ENCODE measurements around the gene CBY2.

The CBY2 gene

GRCh38 chr13:45714170-45714569, 12.1 kb downstream of the CBY2 start:
- Mint-ChIP-seq H3K36me3 (no peaks in the 10 kb centered on the region), H3K27ac (no peak overlapping the region)

DNA sequence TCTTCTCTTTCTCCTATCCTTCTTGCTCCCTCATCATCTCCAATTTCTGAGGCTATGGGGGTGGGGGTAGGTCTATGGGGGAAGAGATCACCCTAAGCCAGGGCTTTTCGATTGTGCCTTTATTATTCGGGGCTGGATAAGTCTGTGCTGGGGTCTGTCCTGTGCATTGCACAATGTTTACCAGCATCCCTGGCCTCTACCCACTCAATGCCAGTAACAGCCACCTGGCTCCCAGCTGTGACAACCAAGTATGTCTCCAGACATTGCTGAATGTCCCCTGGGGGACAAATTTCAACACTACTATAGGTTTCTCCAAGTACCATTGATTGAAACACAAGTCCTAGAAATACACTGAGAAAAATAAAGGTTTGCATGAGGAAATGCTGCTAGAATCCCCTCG, 13.2 kb downstream of the CBY2 start:
- Mint-ChIP-seq H3K27ac (no peak overlapping the region), H3K4me3 (no peak overlapping the region), H3K27me3 (peaks cover 1% of the 10 kb centered on the region), H3K9me3 (ENCODE audit: low read depth) (no peaks in the 10 kb centered on the region), H3K4me1 (ENCODE audit: low read depth) (no peaks in the 10 kb centered on the region), H3K36me3 (no peaks in the 10 kb centered on the region)

More at GRCh38 chr13:45714170-45714569, 12.1 kb downstream of the CBY2 start:
- Mint-ChIP-seq H3K9me3 (ENCODE audit: low read depth) (no peaks in the 10 kb centered on the region), H3K4me3 (no peak overlapping the region), H3K27me3 (no peaks in the 10 kb centered on the region), H3K4me1 (ENCODE audit: low read depth) (no peaks in the 10 kb centered on the region)

- no peaks in the 10 kb centered on the region for H3K36me3 Mint-ChIP-seq
- H3K4me1 Mint-ChIP-seq (ENCODE audit: low read depth) = no peaks in the 10 kb centered on the region
- H3K9me3 Mint-ChIP-seq (ENCODE audit: low read depth) = no peaks in the 10 kb centered on the region
- H3K4me3 Mint-ChIP-seq = no peak overlapping the region
- H3K27ac Mint-ChIP-seq = no peak overlapping the region
- H3K27me3 Mint-ChIP-seq = peaks cover 1% of the 10 kb centered on the region
Observed at GRCh38 chr13:45717349-45717748, 15.2 kb downstream of the CBY2 start.

GRCh38 chr13:45718063-45718462, 15.9 kb downstream of the CBY2 start:
- H3K27me3 Mint-ChIP-seq = peaks cover 1% of the 10 kb centered on the region
- H3K4me3 Mint-ChIP-seq = no peak overlapping the region
- H3K4me1 Mint-ChIP-seq (ENCODE audit: low read depth) = no peaks in the 10 kb centered on the region
- H3K36me3 Mint-ChIP-seq = no peaks in the 10 kb centered on the region
- H3K27ac Mint-ChIP-seq = no peak overlapping the region
- no peaks in the 10 kb centered on the region for H3K9me3 Mint-ChIP-seq (ENCODE audit: low read depth)

GRCh38 chr13:45718992-45719391, 16.9 kb downstream of the CBY2 start:
- Mint-ChIP-seq H3K4me1 (ENCODE audit: low read depth) (no peaks in the 10 kb centered on the region), H3K9me3 (ENCODE audit: low read depth) (no peaks in the 10 kb centered on the region), H3K27ac (no peak overlapping the region), H3K27me3 (peaks cover 1% of the 10 kb centered on the region), H3K4me3 (no peak overlapping the region), H3K36me3 (no peaks in the 10 kb centered on the region)

- no peak overlapping the region for H3K27ac Mint-ChIP-seq
- peaks cover 1% of the 10 kb centered on the region for H3K27me3 Mint-ChIP-seq
- no peaks in the 10 kb centered on the region for H3K4me1 Mint-ChIP-seq (ENCODE audit: low read depth)
- H3K4me3 Mint-ChIP-seq = no peak overlapping the region
- H3K9me3 Mint-ChIP-seq (ENCODE audit: low read depth) = no peaks in the 10 kb centered on the region
- no peaks in the 10 kb centered on the region for H3K36me3 Mint-ChIP-seq
Observed at GRCh38 chr13:45721203-45721731, 19.1 kb downstream of the CBY2 start.

DNA sequence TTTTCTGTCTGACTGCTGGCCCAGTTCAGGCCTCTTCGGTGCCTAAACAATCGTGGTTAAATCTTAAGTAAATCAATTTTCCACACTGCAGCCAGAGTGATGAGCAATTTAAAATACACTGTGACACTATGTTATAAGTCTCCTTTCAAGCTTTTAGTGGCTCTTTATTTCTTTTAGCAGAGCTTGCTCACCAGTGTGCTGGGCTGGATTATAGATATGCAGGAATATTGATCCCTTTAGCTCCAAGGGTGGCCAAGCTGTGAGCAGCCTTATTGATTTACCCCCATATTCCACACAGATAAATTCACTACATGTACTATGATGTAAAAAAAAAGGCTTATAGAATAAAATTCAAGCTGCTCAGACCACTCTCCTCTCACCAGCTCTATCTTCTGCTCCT, 21.7 kb downstream of the CBY2 start:
- Mint-ChIP-seq H3K27ac (no peak overlapping the region), H3K9me3 (ENCODE audit: low read depth) (no peaks in the 10 kb centered on the region), H3K4me3 (no peak overlapping the region), H3K36me3 (no peaks in the 10 kb centered on the region), H3K4me1 (ENCODE audit: low read depth) (no peaks in the 10 kb centered on the region), H3K27me3 (peaks cover 1% of the 10 kb centered on the region)

GRCh38 chr13:45728759-45729158, 26.6 kb downstream of the CBY2 start:
- Mint-ChIP-seq H3K36me3 (no peaks in the 10 kb centered on the region), H3K9me3 (ENCODE audit: low read depth) (no peaks in the 10 kb centered on the region), H3K27me3 (no peaks in the 10 kb centered on the region), H3K4me3 (no peak overlapping the region), H3K27ac (no peak overlapping the region), H3K4me1 (ENCODE audit: low read depth) (no peaks in the 10 kb centered on the region)

DNA sequence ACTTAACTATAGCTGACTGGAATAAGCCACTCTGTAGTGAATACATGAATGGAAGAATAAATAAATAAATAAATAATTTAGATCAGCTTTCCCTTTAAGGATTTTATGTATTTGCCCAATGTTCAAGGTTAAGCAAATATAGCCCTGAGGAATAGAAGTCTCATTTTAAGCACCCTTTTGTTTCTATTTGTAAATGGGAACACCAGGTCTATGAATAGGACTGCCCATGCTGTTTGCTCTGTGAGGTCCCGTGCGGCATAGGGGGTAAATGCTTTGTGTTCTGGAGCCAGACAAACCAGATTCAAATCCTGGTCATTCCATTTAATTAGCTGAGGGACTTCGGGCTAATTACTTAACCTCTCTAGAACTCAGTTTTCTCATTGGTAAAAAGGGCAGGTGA, 29.3 kb downstream of the CBY2 start:
- Mint-ChIP-seq H3K9me3 (ENCODE audit: low read depth) (no peaks in the 10 kb centered on the region), H3K27me3 (no peaks in the 10 kb centered on the region), H3K36me3 (no peaks in the 10 kb centered on the region), H3K27ac (no peak overlapping the region), H3K4me1 (ENCODE audit: low read depth) (no peaks in the 10 kb centered on the region), H3K4me3 (no peak overlapping the region)

DNA sequence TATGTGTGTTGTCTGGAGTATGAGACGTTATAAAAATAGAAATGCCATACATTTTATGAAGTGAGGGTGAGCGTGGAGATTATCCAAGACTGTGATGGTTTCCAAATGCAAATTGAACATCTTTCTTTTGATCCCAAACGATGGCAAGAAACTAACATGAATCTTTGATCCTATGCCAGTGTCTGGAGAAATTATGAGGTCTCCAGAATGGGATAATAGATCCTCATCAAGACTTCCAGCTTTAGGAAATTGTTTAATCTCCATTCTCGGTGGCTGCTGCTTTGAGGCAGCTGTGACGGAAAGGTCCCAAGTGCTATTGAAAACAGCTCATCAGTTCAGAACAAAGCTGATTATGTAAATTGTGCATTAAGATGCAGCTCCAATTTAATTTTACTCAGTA, 30.8 kb downstream of the CBY2 start:
- no peaks in the 10 kb centered on the region for H3K36me3 Mint-ChIP-seq
- no peaks in the 10 kb centered on the region for H3K9me3 Mint-ChIP-seq (ENCODE audit: low read depth)
- H3K4me1 Mint-ChIP-seq (ENCODE audit: low read depth) = no peaks in the 10 kb centered on the region
- no peak overlapping the region for H3K27ac Mint-ChIP-seq
- no peak overlapping the region for H3K4me3 Mint-ChIP-seq
- no peaks in the 10 kb centered on the region for H3K27me3 Mint-ChIP-seq

DNA sequence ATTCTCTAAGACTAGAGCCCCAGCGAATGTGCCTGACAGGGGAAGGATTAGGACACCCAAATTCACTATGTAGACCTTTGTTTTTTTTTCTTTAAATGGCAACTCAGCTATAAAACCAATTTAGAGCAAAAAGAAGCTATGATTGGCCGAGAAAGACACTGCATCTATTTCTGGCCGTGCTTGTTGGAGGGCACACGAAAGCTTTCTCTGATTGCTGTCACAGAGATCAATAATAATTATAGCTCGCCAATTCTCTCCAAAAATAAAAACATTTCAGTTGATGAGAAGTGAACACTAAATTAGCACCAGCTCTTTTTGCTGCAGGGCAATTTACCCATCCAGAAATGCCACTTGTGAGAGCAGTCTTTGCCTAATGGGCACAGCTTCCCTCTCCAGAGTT, 31.2 kb downstream of the CBY2 start:
- Mint-ChIP-seq H3K27ac (no peak overlapping the region), H3K4me1 (ENCODE audit: low read depth) (no peaks in the 10 kb centered on the region)

DNA sequence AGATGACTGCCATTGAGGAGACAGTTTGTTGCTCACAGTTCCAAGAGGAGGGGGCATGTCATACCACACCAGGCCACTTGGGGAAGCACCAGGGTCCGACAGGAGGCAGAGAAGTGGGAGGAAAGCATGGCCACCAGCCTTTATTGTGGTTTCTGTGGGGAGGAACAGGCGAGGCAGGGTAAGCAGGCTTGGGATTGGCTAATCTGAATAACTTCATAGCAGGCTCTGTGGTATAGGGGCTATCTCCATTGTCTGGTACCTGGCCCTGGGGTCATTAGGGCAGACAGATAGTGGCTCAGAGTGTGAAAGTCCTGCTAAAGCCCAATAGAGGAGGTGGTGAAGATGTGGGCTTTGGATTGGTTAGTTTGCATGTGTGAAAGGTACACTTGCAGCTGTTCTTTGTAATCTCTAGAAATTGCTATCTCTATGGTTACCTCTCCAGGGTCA, 35.5 kb downstream of the CBY2 start:
- Mint-ChIP-seq H3K9me3 (ENCODE audit: low read depth) (no peaks in the 10 kb centered on the region), H3K27ac (no peak overlapping the region), H3K4me1 (ENCODE audit: low read depth) (no peaks in the 10 kb centered on the region), H3K4me3 (no peak overlapping the region), H3K27me3 (no peaks in the 10 kb centered on the region), H3K36me3 (no peaks in the 10 kb centered on the region)

More for the DNA sequence above, 31.2 kb downstream of the CBY2 start:
- no peak overlapping the region for H3K4me3 Mint-ChIP-seq
- H3K9me3 Mint-ChIP-seq (ENCODE audit: low read depth) = no peaks in the 10 kb centered on the region
- no peaks in the 10 kb centered on the region for H3K36me3 Mint-ChIP-seq
- H3K27me3 Mint-ChIP-seq = no peaks in the 10 kb centered on the region

GRCh38 chr13:45742985-45743384, 40.9 kb downstream of the CBY2 start:
- Mint-ChIP-seq H3K36me3 (no peaks in the 10 kb centered on the region), H3K9me3 (ENCODE audit: low read depth) (no peaks in the 10 kb centered on the region), H3K27ac (no peak overlapping the region), H3K4me1 (ENCODE audit: low read depth) (no peaks in the 10 kb centered on the region), H3K4me3 (no peak overlapping the region), H3K27me3 (no peaks in the 10 kb centered on the region)

DNA sequence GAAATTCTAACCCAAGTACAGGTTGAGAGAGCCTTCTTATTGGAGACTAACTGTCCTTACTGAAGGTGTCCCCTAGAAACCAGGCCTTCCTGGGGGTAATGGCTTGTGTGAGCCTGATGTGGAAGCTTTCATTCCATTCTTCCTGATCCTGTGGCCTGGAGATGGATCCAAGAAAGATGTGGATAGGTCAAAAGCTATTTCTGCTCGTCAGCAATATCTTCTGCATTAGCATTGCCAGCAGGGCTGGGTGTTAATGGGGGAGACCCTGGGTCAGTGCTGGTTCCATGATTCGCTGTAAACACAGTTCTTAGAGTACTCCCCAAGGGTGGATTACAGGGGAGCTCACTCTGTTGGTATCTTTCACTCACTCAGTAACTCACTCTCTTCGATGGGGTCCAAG, 42.9 kb downstream of the CBY2 start:
- no peaks in the 10 kb centered on the region for H3K9me3 Mint-ChIP-seq (ENCODE audit: low read depth)
- H3K4me1 Mint-ChIP-seq (ENCODE audit: low read depth) = no peaks in the 10 kb centered on the region
- H3K4me3 Mint-ChIP-seq = no peak overlapping the region
- no peaks in the 10 kb centered on the region for H3K36me3 Mint-ChIP-seq
- no peaks in the 10 kb centered on the region for H3K27me3 Mint-ChIP-seq
- no peak overlapping the region for H3K27ac Mint-ChIP-seq

- Mint-ChIP-seq H3K4me1 (ENCODE audit: low read depth) (no peaks in the 10 kb centered on the region), H3K4me3 (no peak overlapping the region), H3K36me3 (no peaks in the 10 kb centered on the region), H3K27ac (no peak overlapping the region), H3K27me3 (no peaks in the 10 kb centered on the region), H3K9me3 (ENCODE audit: low read depth) (no peaks in the 10 kb centered on the region)
Observed at GRCh38 chr13:45747071-45747470, 45.0 kb downstream of the CBY2 start.

GRCh38 chr13:45748941-45749759, 47.0 kb downstream of the CBY2 start:
- Mint-ChIP-seq H3K27ac (no peak overlapping the region), H3K9me3 (ENCODE audit: low read depth) (no peaks in the 10 kb centered on the region), H3K36me3 (no peaks in the 10 kb centered on the region), H3K4me1 (ENCODE audit: low read depth) (no peaks in the 10 kb centered on the region), H3K27me3 (no peaks in the 10 kb centered on the region), H3K4me3 (no peak overlapping the region)
